BLaER1 treated with 17β-estradiol and CSF1 and Interleukin-3, amounts not matched to agents 10 nM and 100 nM (cell line): ENCODE results near the gene MEIOSIN.
A peak's percentile ranks its signal among the peaks of the same experiment; 100 is the strongest.

Experiments used
- H3K27ac ChIP-seq, 11 experiments: shearing (Covaris generic); formaldehyde crosslinking; 2 replicates each; pipeline ENCODE4 v1.8.1; 2022
- H3K27me3 ChIP-seq, 11 experiments: shearing (Covaris generic); formaldehyde crosslinking; 2 replicates each; pipeline ENCODE4 v1.8.1; 2022
- H3K36me3 ChIP-seq, 11 experiments: shearing (Covaris generic); formaldehyde crosslinking; 2 replicates each; pipeline ENCODE4 v1.8.1; 2022
- H3K4me1 ChIP-seq, 10 experiments: shearing (Covaris generic); formaldehyde crosslinking; 2 replicates each; pipeline ENCODE4 v1.8.1; 2022
- H3K4me2 ChIP-seq, 11 experiments: shearing (Covaris generic); formaldehyde crosslinking; 2 replicates each; pipeline ENCODE4 v1.8.1; 2022
- H3K4me3 ChIP-seq, 10 experiments: shearing (Covaris generic); formaldehyde crosslinking; 2 replicates each; pipeline ENCODE4 v1.8.1; 2022
- H3K9ac ChIP-seq, 11 experiments: shearing (Covaris generic); formaldehyde crosslinking; 2 replicates each; pipeline ENCODE4 v1.8.1; 2022
- H3K9me3 ChIP-seq, 11 experiments: shearing (Covaris generic); formaldehyde crosslinking; replicated peaks in 1 of 11; 2 replicates each; pipeline ENCODE4 v1.8.1; 2022
- H4K20me1 ChIP-seq, 11 experiments: shearing (Covaris generic); formaldehyde crosslinking; 2 replicates each; pipeline ENCODE4 v1.8.1; 2022
- Cebpa-rat ChIP-seq, 11 experiments: shearing (Covaris generic); IDR thresholded peaks; 2 replicates each; pipeline ENCODE4 v1.8.1; 2022

Gene MEIOSIN

GRCh38 chr19:45770192-45771101 is 37.2 kb downstream of the MEIOSIN start:
- Histone ChIP-seq H3K27me3 (peaks cover 14 to 64% (median 20%) of the 10 kb centered on the region in 11 experiments), H3K4me1 (peaks cover 15 to 59% (median 51%) of the 10 kb centered on the region in 10 experiments), H3K4me2 (peak overlapping the region; percentile 87 to 100 (median 99)), H4K20me1 (peaks cover 22 to 78% (median 32%) of the 10 kb centered on the region in 11 experiments; a peak in 21 of 22 replicates), H3K9me3 (no peaks in the 10 kb centered on the region), H3K36me3 (peaks cover 0 to 19% (median 0%) of the 10 kb centered on the region in 11 experiments; a peak in 3 of 22 replicates), H3K4me3 (peak overlapping the region; percentile 69 to 83 (median 76)), H3K27ac (peak overlapping the region in 9 of 11 experiments; percentile 50 to 75 (median 59); a peak in 18 of 22 replicates), H3K9ac (peak overlapping the region; percentile 57 to 77 (median 63); a peak in 20 of 22 replicates)
- TF ChIP-seq Cebpa-rat (IDR thresholded peaks at IDR 0.05), result no peak

GRCh38 chr19:45771311-45771933 is 38.2 kb downstream of the MEIOSIN start:
- no peak overlapping the region for H3K27ac ChIP-seq
- peaks cover 14 to 66% (median 20%) of the 10 kb centered on the region in 11 experiments for H3K27me3 ChIP-seq
- peaks cover 22 to 71% (median 33%) of the 10 kb centered on the region in 11 experiments; a peak in 21 of 22 replicates for H4K20me1 ChIP-seq
- H3K9ac ChIP-seq, result no peak overlapping the region
- peak overlapping the region; percentile 87 to 100 (median 99); a peak in 20 of 22 replicates for H3K4me2 ChIP-seq
- no peak for TF ChIP-seq Cebpa-rat (IDR thresholded peaks at IDR 0.05)
- H3K4me3 ChIP-seq, result no peak overlapping the region
- no peaks in the 10 kb centered on the region for H3K9me3 ChIP-seq
- H3K4me1 ChIP-seq, result peaks cover 15 to 59% (median 51%) of the 10 kb centered on the region in 10 experiments
- H3K36me3 ChIP-seq, result peaks cover 0 to 21% (median 0%) of the 10 kb centered on the region in 11 experiments; a peak in 5 of 22 replicates

GRCh38 chr19:45772130-45772840 is 39.0 kb downstream of the MEIOSIN start:
- Histone ChIP-seq H3K36me3 (peaks cover 0 to 29% (median 6%) of the 10 kb centered on the region in 11 experiments; a peak in 12 of 22 replicates), H3K9me3 (no peaks in the 10 kb centered on the region), H3K27me3 (peaks cover 12 to 68% (median 13%) of the 10 kb centered on the region in 11 experiments), H3K4me3 (no peak overlapping the region), H3K9ac (peak overlapping the region in 4 of 11 experiments; percentile 9 to 24 (median 15); a peak in 3 of 22 replicates), H3K4me1 (peaks cover 15 to 54% (median 46%) of the 10 kb centered on the region in 10 experiments), H3K4me2 (peak overlapping the region in 10 of 11 experiments; percentile 8 to 100 (median 81); a peak in 19 of 22 replicates), H3K27ac (no peak overlapping the region), H4K20me1 (peaks cover 22 to 71% (median 39%) of the 10 kb centered on the region in 11 experiments; a peak in 21 of 22 replicates)
- no peak for TF ChIP-seq Cebpa-rat (IDR thresholded peaks at IDR 0.05)

- peaks cover 22 to 75% (median 45%) of the 10 kb centered on the region in 11 experiments; a peak in 21 of 22 replicates for H4K20me1 ChIP-seq
- H3K9me3 ChIP-seq, result no peaks in the 10 kb centered on the region
- 0 out of 22 replicates have a peak overlapping the region, but pooled peaks of 2 of the 11 experiments have one; percentile 9 to 13 for H3K9ac ChIP-seq
- H3K4me1 ChIP-seq, result peaks cover 11 to 48% (median 41%) of the 10 kb centered on the region in 10 experiments
- no peak overlapping the region for H3K27ac ChIP-seq
- peaks cover 0 to 35% (median 12%) of the 10 kb centered on the region in 11 experiments; a peak in 12 of 22 replicates for H3K36me3 ChIP-seq
- H3K27me3 ChIP-seq, result peaks cover 6 to 68% (median 6%) of the 10 kb centered on the region in 11 experiments
- H3K4me3 ChIP-seq, result no peak overlapping the region
- TF ChIP-seq Cebpa-rat (IDR thresholded peaks at IDR 0.05), result no peak
- H3K4me2 ChIP-seq, result peak overlapping the region in 10 of 11 experiments; percentile 8 to 100 (median 81); a peak in 18 of 22 replicates
Measured at GRCh38 chr19:45772912-45773311, 39.7 kb downstream of the MEIOSIN start.

- peaks cover 6 to 48% (median 41%) of the 10 kb centered on the region in 10 experiments; a peak in 18 of 20 replicates for H3K4me1 ChIP-seq
- H3K4me2 ChIP-seq, result peak overlapping the region in 8 of 11 experiments; percentile 69 to 100 (median 92); a peak in 14 of 22 replicates
- no peak overlapping the region for H3K4me3 ChIP-seq
Measured at GRCh38 chr19:45773384-45773783, 40.1 kb downstream of the MEIOSIN start.

GRCh38 chr19:45774765-45775164 is 41.5 kb downstream of the MEIOSIN start:
- TF ChIP-seq Cebpa-rat (IDR thresholded peaks at IDR 0.05), result no peak
- H3K4me2 ChIP-seq, result no peak overlapping the region; a peak in 1 of 22 replicates
- H3K9ac ChIP-seq, result no peak overlapping the region
- H3K9me3 ChIP-seq, result no peaks in the 10 kb centered on the region
- H3K27me3 ChIP-seq, result peaks cover 0 to 81% (median 1%) of the 10 kb centered on the region in 11 experiments; a peak in 14 of 22 replicates
- H3K4me1 ChIP-seq, result peaks cover 16 to 56% (median 51%) of the 10 kb centered on the region in 10 experiments
- peaks cover 0 to 41% (median 15%) of the 10 kb centered on the region in 11 experiments; a peak in 12 of 22 replicates for H3K36me3 ChIP-seq
- no peak overlapping the region for H3K27ac ChIP-seq
- H3K4me3 ChIP-seq, result no peak overlapping the region
- peaks cover 34 to 90% (median 63%) of the 10 kb centered on the region in 11 experiments for H4K20me1 ChIP-seq

More at GRCh38 chr19:45773384-45773783, 40.1 kb downstream of the MEIOSIN start:
- Histone ChIP-seq H3K27ac (no peak overlapping the region), H3K9ac (no peak overlapping the region), H3K9me3 (no peaks in the 10 kb centered on the region), H4K20me1 (peaks cover 24 to 80% (median 50%) of the 10 kb centered on the region in 11 experiments), H3K27me3 (peaks cover under 1 to 68% (median 2%) of the 10 kb centered on the region in 11 experiments; a peak in 17 of 22 replicates), H3K36me3 (peaks cover 0 to 40% (median 15%) of the 10 kb centered on the region in 11 experiments; a peak in 12 of 22 replicates)
- TF ChIP-seq Cebpa-rat (IDR thresholded peaks at IDR 0.05), result no peak

GRCh38 chr19:45777395-45777961 is 44.2 kb downstream of the MEIOSIN start:
- no peak overlapping the region for H3K9ac ChIP-seq
- TF ChIP-seq Cebpa-rat (IDR thresholded peaks at IDR 0.05), result no peak
- peaks cover 6 to 90% (median 17%) of the 10 kb centered on the region in 11 experiments; a peak in 17 of 22 replicates for H3K27me3 ChIP-seq
- H4K20me1 ChIP-seq, result peaks cover 40 to 90% (median 69%) of the 10 kb centered on the region in 11 experiments
- no peak overlapping the region for H3K27ac ChIP-seq
- H3K4me3 ChIP-seq, result no peak overlapping the region
- H3K36me3 ChIP-seq, result peaks cover 0 to 36% (median 15%) of the 10 kb centered on the region in 11 experiments; a peak in 12 of 22 replicates
- H3K4me1 ChIP-seq, result peaks cover 29 to 49% (median 45%) of the 10 kb centered on the region in 10 experiments
- no peak overlapping the region for H3K4me2 ChIP-seq
- H3K9me3 ChIP-seq, result no peaks in the 10 kb centered on the region
